Sigmoid colon (tissue), 7 donors: ENCODE results near the gene TMEM233. TPM values are rescaled to one million over a fixed set of nuclear protein-coding genes. Genes with fewer than 3 reads are reported as not detected.

Experiments
- DNase-seq: peaks from one replicate; pipeline ENCODE4 v3.0.0-alpha.2; 2019
- H3K27ac ChIP-seq, 4 donors: fragments of 200-600 bp; sonication (generic); one replicate each; pipeline ENCODE4 v1.5.1; 2016 to 2019; ENCODE audit warnings: mild to moderate bottlenecking in 1 of 4
- H3K27me3 ChIP-seq, 3 donors: fragments of 200-600 bp; sonication (generic); one replicate each; pipeline ENCODE4 v1.5.1; 2019; ENCODE audit warnings: mild to moderate bottlenecking in 1 of 3
- H3K36me3 ChIP-seq, 4 donors: fragments of 200-600 bp; sonication (generic); one replicate each; pipeline ENCODE4 v1.5.1; 2016 to 2019
- H3K4me1 ChIP-seq, 4 donors: fragments of 200-600 bp; sonication (generic); one replicate each; pipeline ENCODE4 v1.5.1; 2017 to 2019
- H3K4me3 ChIP-seq, 4 donors: fragments of 200-600 bp; sonication (generic); one replicate each; pipeline ENCODE4 v1.5.1; 2017 to 2019; ENCODE audit warnings: mild to moderate bottlenecking in 2 of 4, moderate library complexity in 1 of 4
- H3K9me3 ChIP-seq, 4 donors: fragments of 200-600 bp in 3 of 4; sonication (generic) in 3 of 4; one replicate each; pipeline versions ENCODE4 v1.5.1 to v1.6.1; 2013 to 2019
- CTCF ChIP-seq, 4 experiments: fragments of 450-650 bp in 3 of 4; fragments of 200-600 bp in 1 of 4; IDR thresholded peaks; one replicate each; pipeline ENCODE4 v1.5.1; 2016 to 2019; ENCODE audit warnings: antibody characterized with exemption in 4 of 4, mild to moderate bottlenecking in 3 of 4, moderate library complexity in 2 of 4
- EP300 ChIP-seq, 4 donors: sonication (generic); formaldehyde crosslinking; IDR thresholded peaks; one replicate each; pipeline ENCODE4 v1.6.1; 2017; ENCODE audit warnings: antibody characterized with exemption in 4 of 4
- POLR2A ChIP-seq, 2 donors: fragments of 450-650 bp; IDR thresholded peaks; one replicate each; pipeline ENCODE4 v1.6.1; 2016; ENCODE audit warnings: antibody characterized with exemption in 2 of 2, mild to moderate bottlenecking in 2 of 2, moderate library complexity in 2 of 2
- POLR2AphosphoS5 ChIP-seq, 4 donors: sonication (generic); formaldehyde crosslinking; IDR thresholded peaks; one replicate each; pipeline ENCODE4 v1.6.1; 2017; ENCODE audit warnings: antibody characterized with exemption in 4 of 4
- WGBS, 2 donors: extraction: QIAGEN DNeasy Blood & Tissue Kit; methylation state at CpG; one replicate each; pipeline ENCODE4 v1.1.7; 2013; 5-methylcytosine and 5-hydroxymethylcytosine counted together
- intact Hi-C: fragments of 100-400 bp; cut with DNase I; formaldehyde crosslinking; loops from one replicate; pipeline ENCODE4 v1.15.1; 2023
- polyA plus RNA-seq, 3 donors: library from polyadenylated mRNA; stranded (reverse); fragments of 200-250 nt; gene quantifications; one replicate each; pipeline ENCODE4 v1.2.3, GENCODE V29; 2013
- total RNA-seq, 4 donors: library from RNA; depleted of rRNA; stranded (reverse); fragments of >200 nt; gene quantifications; one replicate each; pipeline ENCODE4 v1.1.0, GENCODE V29; 2016
- donor health status: healthy with polysubstance abuse.
- donor health status: Bipolar disorder and iron deficiency.
- donor health status: healthy.

TMEM233 gene
- total and polyA plus RNA-seq, 7 donors, result 0.10 TPM; not detected in 6

- no peak for TF ChIP-seq POLR2AphosphoS5 (IDR thresholded peaks at IDR 0.05)
- no peak for TF ChIP-seq POLR2A (IDR thresholded peaks at IDR 0.05)
- no peak for TF ChIP-seq EP300 (IDR thresholded peaks at IDR 0.05)
- no peak for TF ChIP-seq CTCF (IDR thresholded peaks at IDR 0.05)
- intact Hi-C loops, result no loop called here
- H3K27me3 ChIP-seq, result no peaks in the 10 kb centered on the region
- H3K4me1 ChIP-seq, result no peaks in the 10 kb centered on the region
- H3K9me3 ChIP-seq, result no peaks in the 10 kb centered on the region
- DNase-seq, result no peak
- H3K27ac ChIP-seq, result no peak overlapping the region
- H3K4me3 ChIP-seq, result no peak overlapping the region
- 43 to 79% methylated on average over 12 of the region's 12 CpGs for WGBS, 2 donors
- H3K36me3 ChIP-seq, result peaks cover 0 to 9% (median 5%) of the 10 kb centered on the region in 4 donors
Observed at GRCh38 chr12:119686355-119686754, 92.8 kb downstream of the TMEM233 start.

GRCh38 chr12:119686776-119687175 is 93.2 kb downstream of the TMEM233 start:
- WGBS, 2 donors, result 92% methylated on average over 13 of the region's 13 CpGs
- intact Hi-C loops, result no loop called here
- H3K9me3 ChIP-seq, result no peaks in the 10 kb centered on the region
- H3K36me3 ChIP-seq, result peaks cover 0 to 5% (median 1%) of the 10 kb centered on the region in 4 donors
- H3K4me3 ChIP-seq, result no peak overlapping the region
- H3K4me1 ChIP-seq, result no peaks in the 10 kb centered on the region
- DNase-seq, result no peak
- no peaks in the 10 kb centered on the region for H3K27me3 ChIP-seq
- H3K27ac ChIP-seq, result no peak overlapping the region
- no peak for TF ChIP-seq EP300 (IDR thresholded peaks at IDR 0.05)
- no peak for TF ChIP-seq CTCF (IDR thresholded peaks at IDR 0.05)
- no peak for TF ChIP-seq POLR2AphosphoS5 (IDR thresholded peaks at IDR 0.05)
- no peak for TF ChIP-seq POLR2A (IDR thresholded peaks at IDR 0.05)

GRCh38 chr12:119687406-119687805 is 93.8 kb downstream of the TMEM233 start:
- no peaks in the 10 kb centered on the region for H3K36me3 ChIP-seq
- intact Hi-C loops, result no loop called here
- no peak for DNase-seq
- TF ChIP-seq POLR2AphosphoS5 (IDR thresholded peaks at IDR 0.05), result no peak
- no peak for TF ChIP-seq CTCF (IDR thresholded peaks at IDR 0.05)
- no peak for TF ChIP-seq EP300 (IDR thresholded peaks at IDR 0.05)
- no peak for TF ChIP-seq POLR2A (IDR thresholded peaks at IDR 0.05)
- H3K27me3 ChIP-seq, result no peaks in the 10 kb centered on the region
- H3K9me3 ChIP-seq, result no peaks in the 10 kb centered on the region
- no peak overlapping the region for H3K27ac ChIP-seq
- H3K4me1 ChIP-seq, result peaks cover 0 to 3% (median 0%) of the 10 kb centered on the region in 4 donors
- no peak overlapping the region for H3K4me3 ChIP-seq
- 45 to 70% methylated on average over 14 of the region's 14 CpGs for WGBS, 2 donors

- TF ChIP-seq EP300 (IDR thresholded peaks at IDR 0.05) (no peak), POLR2A (IDR thresholded peaks at IDR 0.05) (no peak)
- H3K27me3 ChIP-seq, result no peaks in the 10 kb centered on the region
- WGBS, 2 donors, result 83 to 94% methylated on average over 9 of the region's 9 CpGs
- no peak for DNase-seq
- no peak overlapping the region for H3K27ac ChIP-seq
- H3K4me3 ChIP-seq, result no peak overlapping the region
- intact Hi-C loops, result no loop called here
- peaks cover 0 to 8% (median 2%) of the 10 kb centered on the region in 4 donors for H3K4me1 ChIP-seq
- H3K9me3 ChIP-seq, result no peaks in the 10 kb centered on the region
- no peaks in the 10 kb centered on the region for H3K36me3 ChIP-seq
Observed at GRCh38 chr12:119687879-119688278, 94.3 kb downstream of the TMEM233 start.

GRCh38 chr12:119689935-119690500 is 96.4 kb downstream of the TMEM233 start:
- TF ChIP-seq POLR2AphosphoS5 (IDR thresholded peaks at IDR 0.05), result no peak
- TF ChIP-seq POLR2A (IDR thresholded peaks at IDR 0.05), result no peak
- no peak for TF ChIP-seq CTCF (IDR thresholded peaks at IDR 0.05)
- TF ChIP-seq EP300 (IDR thresholded peaks at IDR 0.05), result no peak
- intact Hi-C loops, result no loop called here
- H3K27ac ChIP-seq, result no peak overlapping the region
- no peaks in the 10 kb centered on the region for H3K27me3 ChIP-seq
- no peak for DNase-seq
- no peaks in the 10 kb centered on the region for H3K9me3 ChIP-seq
- no peaks in the 10 kb centered on the region for H3K36me3 ChIP-seq
- no peak overlapping the region for H3K4me3 ChIP-seq
- 97% methylated on average over 38 of the region's 38 CpGs for WGBS, 2 donors
- peaks cover 0 to 10% (median 9%) of the 10 kb centered on the region in 4 donors for H3K4me1 ChIP-seq
